HG02840 (cell line): Measurements from ENCODE around the gene RGMB.
A peak's percentile ranks its signal among the peaks of the same experiment; 100 is the strongest.
"Not testable (repeated sequence)": the region's sequence is repeated elsewhere in the genome, so short reads cannot be mapped to it uniquely, and the experiment has no call there.

Source experiments
- ATAC-seq: cut with Tn5 transposase; IDR thresholded peaks from one replicate; pipeline ENCODE4 v1.9.1; 2021; ENCODE audit warnings: mild to moderate bottlenecking, moderate library complexity, moderate number of reproducible peaks; ENCODE audit not compliant: unreplicated experiment, low FRiP score

The RGMB gene

GRCh38 chr5:98773464-98774191, at the start of gene RGMB:
TSS of gene RGMB (plus strand) at chr5:98773663. CDS start at chr5:98774071, 408 bp downstream.
- peak; percentile 85 for ATAC-seq

DNA sequence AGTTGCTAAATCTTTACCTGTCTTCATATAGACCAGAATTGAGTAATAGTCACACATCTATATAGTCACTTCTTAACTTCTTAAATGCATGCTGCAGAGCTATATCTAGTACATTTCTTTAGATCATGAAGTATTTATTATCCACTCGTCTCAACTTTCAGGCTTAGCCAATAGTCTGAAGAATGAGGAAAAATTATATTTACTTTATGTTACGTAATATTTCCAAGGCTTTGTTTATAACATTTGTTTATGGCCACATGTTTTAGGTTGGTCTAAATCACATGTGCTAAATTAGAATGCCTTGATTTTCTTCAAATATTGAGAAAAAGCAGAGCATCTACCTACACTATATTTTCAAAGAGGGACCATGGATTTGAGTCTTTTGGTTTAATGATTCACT, 47.2 kb upstream of the RGMB start:
- no peak for ATAC-seq

- no peak for ATAC-seq
Observed at GRCh38 chr5:98727686-98728085, 45.8 kb upstream of the RGMB start.

DNA sequence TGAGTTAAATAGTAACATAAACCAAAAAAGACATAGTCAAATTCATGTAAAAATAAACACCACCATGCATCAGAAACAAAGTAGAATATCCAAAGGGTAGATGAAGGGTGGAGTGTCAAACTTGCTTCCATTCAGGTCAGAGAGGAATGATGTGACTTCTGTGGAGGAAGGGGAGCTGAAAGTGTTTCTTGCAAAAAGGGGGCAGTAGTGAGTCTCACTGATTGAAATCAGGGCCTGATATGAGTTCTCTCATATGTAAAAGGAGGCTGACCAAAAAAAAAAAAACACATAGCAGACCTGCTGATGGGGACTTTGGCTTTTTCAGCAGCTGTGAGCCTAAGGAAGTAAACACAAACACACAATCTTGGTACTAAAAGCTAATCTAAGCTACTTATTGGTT, 38.8 kb upstream of the RGMB start:
- no peak for ATAC-seq

DNA sequence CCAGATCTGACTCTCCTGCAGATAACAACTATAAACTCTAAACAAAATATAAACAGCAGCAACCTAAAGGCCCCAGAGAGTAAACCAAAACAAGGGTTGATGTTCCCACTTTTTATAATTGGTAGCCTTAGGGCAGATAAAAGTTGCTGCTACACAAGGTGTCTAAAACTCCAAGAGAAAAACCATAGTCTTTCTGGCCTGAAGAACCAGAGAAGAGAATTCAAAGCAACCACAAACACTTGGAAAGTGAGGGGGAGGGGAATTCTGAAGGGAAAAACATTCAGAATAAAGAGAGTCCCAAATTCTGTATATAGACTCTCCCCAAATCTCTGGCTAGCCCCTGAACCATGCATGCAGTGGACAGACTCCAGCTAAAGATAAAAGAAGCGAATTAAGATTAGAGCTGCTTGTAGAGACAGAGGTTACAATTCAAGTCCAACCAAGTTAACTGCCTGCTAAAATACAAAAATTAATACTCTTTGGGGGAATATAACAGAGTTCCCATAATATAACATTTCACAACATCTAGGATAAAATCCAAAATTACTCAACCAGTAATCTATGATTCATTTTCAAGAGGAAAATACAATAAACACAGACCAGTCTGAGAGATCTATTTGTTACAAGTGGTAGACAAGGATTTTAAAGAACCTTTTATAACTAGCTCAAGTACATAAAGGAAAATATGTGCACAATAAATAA, 37.5 kb upstream of the RGMB start:
- no peak for ATAC-seq

DNA sequence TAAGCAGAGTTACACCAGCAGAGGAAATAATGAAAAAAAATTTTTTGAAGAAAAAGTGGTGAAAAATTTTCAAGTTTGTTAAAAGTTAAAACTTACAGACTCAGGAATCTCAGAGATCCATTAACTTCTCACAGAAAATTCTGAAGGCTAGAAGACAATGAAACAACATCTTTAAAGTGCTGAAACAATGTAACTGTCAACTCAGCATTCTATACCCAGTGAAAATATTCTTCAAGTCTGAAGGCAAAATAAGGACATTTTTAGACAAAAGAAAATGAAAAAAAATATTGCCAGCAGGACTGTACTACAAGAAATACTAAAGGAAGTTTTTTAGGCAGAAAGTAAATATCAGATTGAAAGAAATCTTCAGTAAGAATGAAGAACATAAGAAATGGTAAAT, 36.7 kb upstream of the RGMB start:
- no peak for ATAC-seq

DNA sequence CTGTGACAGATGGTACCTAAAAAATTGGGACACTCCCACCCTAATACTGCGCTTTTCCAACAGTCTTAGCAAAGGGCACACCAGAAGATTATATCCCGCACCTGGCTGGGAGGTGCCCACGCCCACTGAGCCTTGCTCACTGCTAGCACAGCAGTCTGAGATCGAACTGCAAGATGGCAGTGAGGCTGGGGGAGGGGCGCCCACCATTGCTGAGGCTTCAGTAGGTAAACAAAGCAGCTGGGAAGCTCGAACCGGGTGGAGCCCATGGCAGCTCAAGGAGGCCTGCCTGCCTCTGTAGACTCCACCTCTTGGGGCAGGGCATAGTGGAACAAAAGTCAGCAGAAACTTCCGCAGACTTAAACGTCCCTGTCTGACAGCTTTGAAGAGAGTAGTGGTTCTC, 36.0 kb upstream of the RGMB start:
- not testable (repeated sequence) for ATAC-seq

- ATAC-seq = not testable (repeated sequence)
Observed at GRCh38 chr5:98738481-98739149, 34.8 kb upstream of the RGMB start.

DNA sequence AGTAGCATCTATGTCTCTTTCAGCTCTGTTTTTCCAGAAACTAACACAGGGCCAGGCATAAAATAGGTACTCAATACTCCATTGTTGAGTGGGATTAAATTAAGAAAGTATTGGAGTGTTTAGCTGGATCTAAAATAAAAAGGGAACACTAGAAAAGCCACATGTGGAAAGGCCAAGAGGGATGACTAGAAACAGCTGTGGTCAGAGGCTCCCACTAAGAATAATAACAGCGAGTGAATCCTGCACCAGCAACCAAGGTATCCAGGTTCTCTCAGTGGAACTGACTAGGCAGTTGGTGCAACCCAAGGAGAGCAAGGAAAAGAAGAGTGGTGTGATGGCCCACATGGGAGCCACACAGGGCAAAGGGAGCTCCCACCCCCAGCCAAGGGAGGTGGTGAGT, 31.5 kb upstream of the RGMB start:
- no peak for ATAC-seq

DNA sequence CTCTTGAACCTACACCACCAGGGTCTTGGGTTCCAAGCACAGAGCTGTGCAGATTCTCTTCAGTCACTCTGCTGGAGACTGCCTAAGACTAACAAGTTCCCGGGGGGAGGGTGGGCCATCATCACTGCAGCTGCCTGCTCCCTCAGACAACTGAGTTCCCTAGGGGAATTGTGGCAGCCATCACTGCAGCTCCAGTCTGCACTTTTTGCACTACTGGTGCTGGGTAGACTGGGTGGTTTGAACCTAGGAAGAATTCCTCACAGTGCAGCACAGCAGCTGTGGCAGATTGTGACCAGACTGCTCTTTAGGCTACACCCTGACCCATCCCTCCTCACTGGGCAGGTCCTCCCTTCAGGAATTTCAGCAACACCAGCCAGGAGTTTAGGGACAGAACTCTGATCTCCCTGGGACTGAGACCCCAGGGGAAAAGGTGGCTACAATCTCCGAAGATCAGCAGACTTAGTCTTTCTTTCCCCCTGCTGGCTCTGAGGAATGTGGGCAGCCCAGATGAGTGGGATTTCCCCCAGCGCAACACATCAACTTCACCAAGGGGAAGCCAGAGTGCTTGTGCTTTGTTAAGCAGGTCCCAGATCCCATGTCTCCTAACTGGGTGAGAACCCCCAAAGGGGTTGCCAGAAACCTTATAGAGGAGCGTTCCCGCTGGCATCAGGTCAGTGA, 30.9 kb upstream of the RGMB start:
- no peak for ATAC-seq

- not testable (repeated sequence) for ATAC-seq
Observed at GRCh38 chr5:98748259-98748658, 25.2 kb upstream of the RGMB start.

DNA sequence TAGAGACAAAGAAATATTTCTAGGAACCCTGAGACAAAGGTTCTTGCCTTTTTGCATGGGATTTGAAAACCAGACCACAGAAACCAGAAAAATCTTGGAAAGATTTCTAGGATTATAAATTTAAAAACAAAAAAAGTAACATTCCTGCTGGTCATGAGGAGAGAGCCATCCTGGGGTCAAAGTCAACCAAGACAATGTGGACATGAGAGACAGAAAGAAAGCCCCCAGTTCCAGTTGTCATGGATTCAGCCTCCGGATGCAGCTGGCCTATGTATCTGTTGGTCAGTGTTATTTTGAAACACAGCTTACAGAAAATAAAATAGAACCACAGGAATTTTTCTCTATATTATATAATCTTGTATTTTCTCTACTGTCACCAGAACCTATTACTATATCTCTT, 24.4 kb upstream of the RGMB start:
- no peak for ATAC-seq

- ATAC-seq = no peak
Observed at GRCh38 chr5:98750693-98751092, 22.8 kb upstream of the RGMB start.

GRCh38 chr5:98752331-98752730, 21.1 kb upstream of the RGMB start:
- not testable (repeated sequence) for ATAC-seq

GRCh38 chr5:98752801-98753200, 20.7 kb upstream of the RGMB start:
- not testable (repeated sequence) for ATAC-seq

GRCh38 chr5:98753507-98753906, 20.0 kb upstream of the RGMB start:
- ATAC-seq = no peak

GRCh38 chr5:98755406-98755805, 18.1 kb upstream of the RGMB start:
- no peak for ATAC-seq

- no peak for ATAC-seq
Observed at GRCh38 chr5:98757978-98758377, 15.5 kb upstream of the RGMB start.

DNA sequence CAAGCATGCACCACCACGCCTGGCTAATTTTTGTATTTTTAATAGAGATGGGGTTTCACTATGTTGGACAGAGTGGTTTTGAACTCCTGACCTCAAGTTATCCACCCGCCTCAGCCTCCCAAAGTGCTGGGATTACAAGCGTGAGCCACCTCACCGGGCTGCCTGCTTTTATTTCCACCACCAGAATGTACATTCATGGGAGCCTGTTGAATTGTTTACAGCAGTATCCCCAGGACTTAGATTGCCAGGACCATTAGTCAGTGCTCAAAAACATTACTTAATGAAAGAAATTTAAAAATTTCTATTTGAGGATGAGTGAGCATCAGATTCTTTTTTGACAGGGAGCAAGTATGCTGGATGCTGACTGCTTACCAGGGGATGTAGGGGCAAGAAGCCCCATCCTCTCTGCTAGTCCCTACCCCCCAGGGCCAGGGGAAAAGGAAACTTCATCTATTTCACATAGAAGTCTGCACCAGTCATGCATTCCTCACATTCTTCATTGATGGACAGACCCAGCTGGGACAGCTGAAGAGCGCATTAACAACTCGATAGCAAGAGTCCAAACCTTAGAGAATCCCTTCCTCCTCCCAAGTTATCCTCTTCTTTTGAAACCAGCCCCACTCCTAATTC, 10.3 kb upstream of the RGMB start:
- ATAC-seq = no peak

DNA sequence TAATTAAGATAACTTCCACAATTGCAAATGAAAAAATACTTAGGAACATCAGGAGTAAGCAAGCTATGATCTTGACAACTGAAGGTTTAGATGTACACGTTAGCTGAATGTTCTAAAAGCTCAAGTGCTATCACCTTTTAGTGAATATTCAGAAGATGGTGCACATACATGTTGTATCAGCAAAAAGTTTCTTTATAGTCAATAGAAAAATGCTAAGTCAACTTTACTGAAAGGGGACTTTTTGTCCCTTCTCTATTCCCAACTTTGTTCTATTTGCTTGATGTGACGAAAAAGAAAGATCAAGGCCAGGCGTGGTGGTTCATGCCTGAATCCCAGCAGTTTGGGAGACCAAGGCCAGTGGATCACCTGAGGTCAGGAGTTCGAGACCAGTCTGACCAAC, 7.6 kb upstream of the RGMB start:
- ATAC-seq = no peak

- no peak for ATAC-seq
Observed at GRCh38 chr5:98767581-98767980, 5.9 kb upstream of the RGMB start.
